GM21381 (cell line): ENCODE measurements around the gene CPT1B.
"Not testable (repeated sequence)": the region's sequence is repeated elsewhere in the genome, so short reads cannot be mapped to it uniquely, and the experiment has no call there.

Source experiments
- ATAC-seq: cut with Tn5 transposase; IDR thresholded peaks from one replicate; pipeline ENCODE4 v1.9.1; 2021; ENCODE audit warnings: mild to moderate bottlenecking, moderate library complexity; ENCODE audit not compliant: unreplicated experiment

CPT1B gene

GRCh38 chr22:50577987-50578775, at the start of gene CPT1B:
CPT1B (minus strand) TSS chr22:50578427; CDS start chr22:50577915, 512 bp downstream.
- no peak for ATAC-seq

GRCh38 chr22:50626850-50627641, 48.8 kb upstream of the CPT1B start:
- ATAC-seq, result no peak

- ATAC-seq, result no peak
Observed at GRCh38 chr22:50626314-50626849, 48.2 kb upstream of the CPT1B start.

- no peak for ATAC-seq
Observed at GRCh38 chr22:50625568-50626313, 47.5 kb upstream of the CPT1B start.

- ATAC-seq, result no peak
Observed at GRCh38 chr22:50625131-50625567, 46.9 kb upstream of the CPT1B start.

GRCh38 chr22:50624347-50625130, 46.3 kb upstream of the CPT1B start:
- no peak for ATAC-seq

GRCh38 chr22:50622723-50623327, 44.6 kb upstream of the CPT1B start:
- ATAC-seq, result no peak

GRCh38 chr22:50621948-50622722, 43.9 kb upstream of the CPT1B start:
- no peak for ATAC-seq

GRCh38 chr22:50621356-50621880, 43.2 kb upstream of the CPT1B start:
- ATAC-seq, result peak; percentile 40

GRCh38 chr22:50620593-50621355, 42.5 kb upstream of the CPT1B start:
- peak; percentile 60 for ATAC-seq

- ATAC-seq, result not testable (repeated sequence)
Observed at GRCh38 chr22:50614296-50614695, 36.1 kb upstream of the CPT1B start.

GRCh38 chr22:50613291-50613981, 35.2 kb upstream of the CPT1B start:
- no peak for ATAC-seq

- ATAC-seq, result no peak
Observed at GRCh38 chr22:50612528-50613221, 34.4 kb upstream of the CPT1B start.

GRCh38 chr22:50612168-50612527, 33.9 kb upstream of the CPT1B start:
- no peak for ATAC-seq

- no peak for ATAC-seq
Observed at GRCh38 chr22:50611341-50612060, 33.3 kb upstream of the CPT1B start.

GRCh38 chr22:50610581-50610980, 32.4 kb upstream of the CPT1B start:
- ATAC-seq, result no peak
